ENCODE results near the gene NOX5. TPM values are rescaled to one million over a fixed set of nuclear protein-coding genes. Genes with fewer than 3 reads are reported as not detected.
A peak's percentile ranks its signal among the peaks of the same experiment; 100 is the strongest.

Gene NOX5
- total and polyA plus RNA-seq, 10 of the 15 experiments (the other 5 are each of a cell fraction or from before 2014, with no cell fraction given), result not detected

GRCh38 chr15:69056365-69056764 is 41.9 kb downstream of the NOX5 start:
- Histone ChIP-seq H3K27ac (ENCODE audit: control insufficient read depth, insufficient read depth) (no peak overlapping the region), H3K9me3 (replicated peaks; ENCODE audit: control insufficient read depth, insufficient read depth, low read length) (no peaks in the 10 kb centered on the region), H3K79me2 (ENCODE audit: control insufficient read depth, insufficient read depth, low read length) (no peaks in the 10 kb centered on the region), H3K4me1 (ENCODE audit: control insufficient read depth, insufficient read depth, low read length) (no peaks in the 10 kb centered on the region), H3K9ac (ENCODE audit: control insufficient read depth, insufficient read depth, low read length) (no peak overlapping the region), H3K4me2 (ENCODE audit: control insufficient read depth, insufficient read depth) (no peak overlapping the region), H3K27me3 (replicated peaks in 1 of 2; ENCODE audit: control insufficient read depth in 2 of 2, insufficient read depth in 2 of 2, low read length in 1 of 2) (0 out of 4 replicates have a peak, but pooled peaks cover 0 to 2% of the 10 kb centered on the region in 2 experiments), H3K36me3 (ENCODE audit: control insufficient read depth in 2 of 2, insufficient read depth in 2 of 2, low read length in 1 of 2) (no peaks in the 10 kb centered on the region), H2AFZ (ENCODE audit: control insufficient read depth, low read depth, low read length) (no peak overlapping the region), H4K20me1 (ENCODE audit: control insufficient read depth, insufficient read depth) (no peaks in the 10 kb centered on the region), H3K4me3 (no peak overlapping the region)
- FAIRE-seq (no peak), DNase-seq (ENCODE audit: low read depth, low spot score) (no peak), ATAC-seq (no peak)
- intact Hi-C loops (cut with micrococcal nuclease; ENCODE audit: unreplicated experiment), result no loop called here
- in situ Hi-C loops (cut with MboI), result no loop called here
- TF ChIP-seq REST (IDR thresholded peaks at IDR 0.05; ENCODE audit: low read depth, low read length) (peak; percentile 56; the same call in 1 of the 2 replicates), TCF3 (IDR thresholded peaks at IDR 0.05; ENCODE audit: borderline replicate concordance, insufficient read depth, low read depth, low read length) (no peak), ZSCAN29 (IDR thresholded peaks at IDR 0.05) (no peak)
- ChIA-PET SMC1A (ENCODE audit: uncharacterized antibody, unreplicated experiment) (no interaction called here), RAD21 (ENCODE audit: unreplicated experiment) (interaction anchor here (1.9 kb wide), 1 partner anchor 338 kb away, joined by 6 read pairs; no protein-coding TSS in a partner anchor), CTCF (interaction anchor here (0.6 to 4.9 kb wide), 4 partner anchors 169 to 407 kb away, joined by 3 to 55 read pairs (median 16); no protein-coding TSS in a partner anchor), POLR2A (no interaction called here)
- no TSS peak for BruUV-seq (replicated peaks)
- 18% methylated on average over 3 of the region's 3 CpGs for WGBS (ENCODE audit: insufficient coverage, insufficient replicate concordance, low lambda C conversion rate, missing lambda C conversion rate)
